HUES6 (cell line): ENCODE data around the gene TXNRD1.

Experiments
- H3K27ac ChIP-seq: 2 replicates; pipeline ENCODE4 v1.7.0; 2013; ENCODE audit warnings: low read depth, mild to moderate bottlenecking, low read length, inconsistent platforms
- H3K27me3 ChIP-seq: 2 replicates; pipeline ENCODE4 v1.6.1; 2013; ENCODE audit warnings: low read length; ENCODE audit not compliant: control insufficient read depth, insufficient read depth
- H3K36me3 ChIP-seq: 2 replicates; pipeline ENCODE4 v1.6.1; 2013; ENCODE audit warnings: low read length; ENCODE audit not compliant: control insufficient read depth, insufficient read depth
- H3K4me1 ChIP-seq: 2 replicates; pipeline ENCODE4 v1.6.1; 2013; ENCODE audit warnings: low read length; ENCODE audit not compliant: control insufficient read depth, insufficient read depth
- H3K4me3 ChIP-seq: 2 replicates; pipeline ENCODE4 v1.5.1; 2013; ENCODE audit warnings: low read depth, low read length
- H3K9ac ChIP-seq: one replicate; pipeline ENCODE4 v1.6.1; 2013; ENCODE audit warnings: mild to moderate bottlenecking, low read length
- H3K9me3 ChIP-seq: 2 replicates; pipeline ENCODE4 v1.6.1; 2013; ENCODE audit warnings: low read depth, low read length; ENCODE audit not compliant: control insufficient read depth, insufficient read depth

TXNRD1 gene

DNA sequence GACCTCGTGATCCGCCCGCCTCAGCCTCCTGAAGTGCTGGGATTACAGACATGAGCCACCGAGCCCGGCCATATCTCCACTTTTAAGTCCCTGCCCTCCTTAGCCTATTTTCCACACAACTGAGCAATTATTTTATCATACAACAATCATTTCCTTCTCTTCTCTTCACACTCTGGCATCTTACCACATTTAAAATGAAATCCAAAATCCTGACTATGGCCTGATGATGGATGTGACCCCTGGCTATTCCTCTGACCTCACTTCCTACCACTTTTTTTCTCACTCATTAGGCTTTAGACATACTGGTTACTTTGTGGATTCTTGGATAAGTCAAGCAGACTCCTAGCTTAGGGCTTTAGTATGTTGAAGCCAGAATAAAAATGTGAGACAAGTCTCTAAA is 66.1 kb downstream of the TXNRD1 start:
- Histone ChIP-seq H3K4me3 (no peak overlapping the region), H3K4me1 (peaks cover 13% of the 10 kb centered on the region), H3K27ac (no peak overlapping the region), H3K9me3 (peaks cover 4% of the 10 kb centered on the region; the same call in 1 of the 2 replicates), H3K9ac (no peak overlapping the region), H3K27me3 (no peaks in the 10 kb centered on the region), H3K36me3 (no peaks in the 10 kb centered on the region)

DNA sequence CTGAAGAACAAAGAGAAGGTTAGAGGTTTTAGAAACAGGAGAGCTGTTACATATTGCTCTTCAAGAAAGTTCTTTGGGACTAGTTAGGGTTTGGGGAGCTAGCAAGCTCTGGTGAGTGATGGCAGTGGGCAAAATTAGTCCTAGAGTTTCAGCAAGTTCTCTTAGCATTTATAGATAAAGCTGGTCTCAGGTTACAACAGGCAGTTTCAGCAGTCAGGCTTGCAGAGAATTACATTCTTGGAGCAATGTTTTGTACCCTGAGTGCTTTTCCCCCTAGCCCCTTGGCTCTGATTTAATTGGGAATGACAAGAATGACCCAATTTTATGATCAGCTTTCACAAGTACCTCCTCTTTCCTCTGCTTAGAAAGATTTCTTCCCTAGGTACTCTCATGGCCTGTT is 66.5 kb downstream of the TXNRD1 start:
- Histone ChIP-seq H3K36me3 (no peaks in the 10 kb centered on the region), H3K9ac (no peak overlapping the region), H3K4me3 (no peak overlapping the region), H3K27me3 (no peaks in the 10 kb centered on the region), H3K27ac (no peak overlapping the region), H3K9me3 (peaks cover 4% of the 10 kb centered on the region; the same call in 1 of the 2 replicates), H3K4me1 (peaks cover 13% of the 10 kb centered on the region)

DNA sequence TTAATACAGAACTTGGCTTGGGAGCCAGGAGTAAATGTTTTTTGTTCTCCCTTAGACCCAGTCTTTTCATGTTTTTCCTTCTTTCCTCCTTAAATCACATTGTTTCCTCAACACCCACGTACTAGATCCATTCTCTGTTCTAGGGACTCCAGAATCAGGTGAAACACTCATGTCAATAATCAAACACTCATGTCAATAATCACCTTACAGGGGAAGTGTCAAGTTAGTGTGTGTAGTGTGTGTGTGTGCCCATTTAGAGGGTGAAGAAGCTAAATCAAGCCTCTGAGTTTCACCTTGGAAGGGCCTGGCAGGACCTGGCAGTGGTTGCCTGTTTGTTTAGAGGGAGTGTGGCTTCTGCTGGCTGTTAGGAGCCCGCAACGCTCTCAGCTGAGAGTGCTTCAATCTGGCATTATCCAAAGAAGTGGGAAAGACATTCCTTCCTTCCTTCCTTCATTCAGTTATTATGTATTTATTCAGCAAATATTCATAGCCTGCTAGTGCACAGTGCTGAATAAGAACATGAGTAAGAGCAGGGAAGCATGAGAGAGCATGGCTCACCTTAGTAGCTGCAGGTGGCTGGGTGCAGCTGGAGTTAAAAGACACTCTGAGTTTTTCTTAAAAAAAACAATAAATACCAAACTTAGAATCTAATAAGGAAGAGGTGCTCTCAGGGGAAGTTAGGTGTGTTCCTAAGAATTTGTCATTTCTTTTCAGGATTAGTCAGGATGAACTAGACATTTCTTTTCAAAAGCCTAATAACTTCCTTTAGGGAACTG is 70.3 kb downstream of the TXNRD1 start:
- Histone ChIP-seq H3K4me1 (peaks cover 22% of the 10 kb centered on the region), H3K36me3 (peaks cover 12% of the 10 kb centered on the region; the same call in 1 of the 2 replicates), H3K27me3 (no peaks in the 10 kb centered on the region), H3K9me3 (peaks cover 2% of the 10 kb centered on the region; the same call in 1 of the 2 replicates), H3K4me3 (peak overlapping the region; percentile 89; the same call in 1 of the 2 replicates), H3K9ac (peak overlapping the region; percentile 94), H3K27ac (peak overlapping the region; percentile 93)

DNA sequence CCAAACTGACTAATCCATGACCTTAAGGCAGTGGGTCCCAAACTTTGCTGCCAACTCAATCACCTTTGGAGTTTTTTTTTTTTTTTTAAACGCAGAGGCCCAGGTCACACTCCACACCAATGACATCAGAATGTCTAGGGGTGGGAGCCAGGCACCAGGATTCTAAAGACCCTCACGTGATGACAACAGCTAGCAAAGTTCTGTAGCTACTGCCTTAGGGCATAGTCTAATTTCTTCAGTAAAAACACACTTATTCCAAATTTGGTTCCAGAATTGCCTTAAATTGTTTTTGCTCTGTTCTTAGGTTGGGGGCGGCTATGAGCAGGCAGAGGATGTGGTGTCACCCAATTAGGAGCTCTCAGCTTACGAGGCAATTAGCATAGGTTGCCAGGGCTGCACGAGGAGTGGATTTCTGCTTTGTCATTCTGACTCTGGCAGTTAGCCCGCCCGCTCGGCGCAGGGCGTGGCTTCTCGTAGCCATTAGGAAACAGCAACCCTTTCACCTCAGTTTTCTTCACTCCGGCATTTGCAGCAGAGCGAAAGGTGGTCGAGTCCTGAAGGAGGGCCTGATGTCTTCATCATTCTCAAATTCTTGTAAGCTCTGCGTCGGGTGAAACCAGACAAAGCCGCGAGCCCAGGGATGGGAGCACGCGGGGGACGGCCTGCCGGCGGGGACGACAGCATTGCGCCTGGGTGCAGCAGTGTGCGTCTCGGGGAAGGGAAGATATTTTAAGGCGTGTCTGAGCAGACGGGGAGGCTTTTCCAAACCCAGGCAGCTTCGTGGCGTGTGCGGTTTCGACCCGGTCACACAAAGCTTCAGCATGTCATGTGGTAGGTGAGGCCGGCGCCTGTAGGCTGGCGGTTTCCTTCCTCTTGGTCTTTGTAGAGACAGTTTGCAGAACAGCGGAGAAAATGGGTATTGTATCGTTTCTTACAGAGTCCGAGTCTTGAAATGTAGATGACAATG is 71.2 kb downstream of the TXNRD1 start:
- Histone ChIP-seq H3K9me3 (peaks cover 2% of the 10 kb centered on the region; the same call in 1 of the 2 replicates), H3K4me1 (peaks cover 23% of the 10 kb centered on the region), H3K4me3 (peak overlapping the region; percentile 89), H3K36me3 (peaks cover 15% of the 10 kb centered on the region; the same call in 1 of the 2 replicates), H3K27ac (peak overlapping the region; percentile 93), H3K9ac (peak overlapping the region; percentile 94), H3K27me3 (no peaks in the 10 kb centered on the region)

DNA sequence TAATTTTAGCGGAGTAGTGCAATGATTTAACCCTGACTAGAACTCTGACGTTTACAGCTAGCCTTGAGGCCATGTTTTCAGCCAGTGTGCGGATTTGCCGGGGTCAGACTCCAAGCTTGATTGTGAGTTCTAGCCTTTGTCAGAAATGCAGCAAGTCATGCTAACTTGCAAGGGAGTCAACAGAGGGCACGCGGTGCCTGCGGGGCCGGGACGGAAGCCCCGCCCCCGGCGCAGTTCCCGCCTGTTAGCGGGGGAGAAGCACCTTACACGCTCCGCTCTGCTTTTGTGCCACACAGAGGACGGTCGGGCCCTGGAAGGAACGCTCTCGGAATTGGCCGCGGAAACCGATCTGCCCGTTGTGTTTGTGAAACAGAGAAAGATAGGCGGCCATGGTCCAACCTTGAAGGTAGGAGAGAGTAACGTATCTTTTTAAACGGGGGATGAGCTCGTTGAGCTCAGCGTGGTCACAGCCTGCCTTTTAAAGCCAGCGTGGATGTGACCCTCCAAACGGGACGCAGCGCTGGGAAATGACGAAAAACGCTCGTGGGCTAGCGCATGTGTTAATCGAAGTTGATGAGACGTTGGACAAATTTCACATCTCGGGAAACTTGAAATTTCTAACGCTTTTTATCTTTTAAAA is 73.2 kb downstream of the TXNRD1 start:
- H3K9ac ChIP-seq = peak overlapping the region; percentile 94
- H3K9me3 ChIP-seq = no peaks in the 10 kb centered on the region
- no peaks in the 10 kb centered on the region for H3K27me3 ChIP-seq
- H3K4me1 ChIP-seq = peaks cover 34% of the 10 kb centered on the region
- H3K27ac ChIP-seq = peak overlapping the region; percentile 5
- peaks cover 32% of the 10 kb centered on the region; the same call in 1 of the 2 replicates for H3K36me3 ChIP-seq
- peak overlapping the region; percentile 89 for H3K4me3 ChIP-seq

DNA sequence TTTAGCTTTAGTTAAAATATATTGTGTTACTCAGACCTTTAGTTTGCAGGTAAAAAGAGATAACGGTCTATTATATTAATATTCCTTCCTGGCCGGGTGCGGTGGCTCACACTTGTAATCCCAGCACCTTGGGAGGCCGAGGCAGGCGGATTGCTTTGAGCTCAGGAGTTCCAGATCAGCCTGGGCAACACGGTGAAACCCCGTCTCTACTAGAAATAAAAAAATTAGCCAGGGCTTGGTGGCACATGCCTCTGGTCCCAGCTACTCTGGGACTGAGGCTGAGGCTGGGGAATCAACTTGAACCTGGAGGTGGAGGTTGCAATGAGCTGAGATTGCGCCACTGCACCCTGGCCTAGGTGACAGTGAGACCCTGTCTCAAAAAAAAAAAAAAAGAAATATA is 74.7 kb downstream of the TXNRD1 start:
- H3K4me3 ChIP-seq = no peak overlapping the region
- peaks cover 44% of the 10 kb centered on the region for H3K36me3 ChIP-seq
- H3K27me3 ChIP-seq = no peaks in the 10 kb centered on the region
- no peak overlapping the region for H3K27ac ChIP-seq
- H3K4me1 ChIP-seq = peaks cover 34% of the 10 kb centered on the region
- H3K9me3 ChIP-seq = no peaks in the 10 kb centered on the region
- no peak overlapping the region for H3K9ac ChIP-seq

DNA sequence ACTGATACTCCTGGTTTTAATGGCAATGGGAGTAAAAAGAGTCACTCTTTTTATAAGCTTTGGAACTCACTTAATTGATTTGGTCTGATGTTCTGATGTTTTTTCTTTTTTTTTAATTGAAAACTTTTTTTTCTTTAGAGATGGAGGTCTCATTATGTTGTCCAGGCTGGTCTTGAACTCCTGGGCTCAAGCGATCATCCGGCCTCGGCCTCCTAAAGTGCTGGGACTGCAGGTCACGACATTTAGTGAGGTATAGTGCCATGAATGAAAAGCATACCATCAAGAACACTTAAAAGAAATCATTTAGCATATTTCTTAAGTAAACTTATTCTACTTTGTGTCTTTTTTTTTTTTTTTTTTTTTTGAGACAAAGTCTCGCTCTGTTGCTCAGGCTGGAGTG is 75.3 kb downstream of the TXNRD1 start:
- H3K9me3 ChIP-seq = no peaks in the 10 kb centered on the region
- H3K4me3 ChIP-seq = no peak overlapping the region
- peaks cover 49% of the 10 kb centered on the region for H3K36me3 ChIP-seq
- H3K4me1 ChIP-seq = peaks cover 32% of the 10 kb centered on the region
- no peaks in the 10 kb centered on the region for H3K27me3 ChIP-seq
- H3K9ac ChIP-seq = no peak overlapping the region
- H3K27ac ChIP-seq = no peak overlapping the region

DNA sequence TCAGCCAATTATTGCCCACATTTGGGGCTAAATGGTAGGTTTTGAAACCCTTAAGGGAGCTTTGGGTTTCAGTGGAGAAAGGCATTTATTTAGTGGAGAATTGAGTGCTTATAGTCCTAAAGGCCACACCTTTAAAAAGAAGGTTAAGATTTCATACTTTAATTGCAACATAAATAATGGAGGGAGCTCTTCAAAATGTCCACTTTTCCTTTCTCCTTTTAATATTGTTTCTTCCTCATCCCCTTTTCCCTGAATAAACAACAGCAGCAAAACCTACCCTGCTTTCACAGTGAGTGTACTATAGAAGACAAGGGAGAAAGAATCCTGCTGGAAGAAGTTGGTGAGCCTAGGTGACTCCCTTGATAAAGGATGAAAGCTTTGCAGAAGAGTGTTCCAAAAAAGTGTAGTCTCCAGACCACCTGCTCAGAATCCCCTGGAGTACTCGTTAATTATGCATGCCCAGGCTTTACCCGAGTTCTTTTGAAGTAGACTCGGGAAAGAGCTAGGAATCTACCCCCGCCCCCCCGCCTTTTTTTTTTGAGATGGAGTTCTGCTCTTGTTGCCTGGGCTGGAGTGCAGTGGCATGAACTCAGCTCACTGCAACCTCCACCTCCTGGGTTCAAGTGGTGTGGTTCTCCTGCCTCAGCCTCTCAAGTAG is 76.4 kb downstream of the TXNRD1 start:
- Histone ChIP-seq H3K4me3 (peak overlapping the region; percentile 0; the same call in 1 of the 2 replicates), H3K9me3 (no peaks in the 10 kb centered on the region), H3K27me3 (no peaks in the 10 kb centered on the region), H3K9ac (no peak overlapping the region), H3K27ac (no peak overlapping the region; the same call in 1 of the 2 replicates), H3K36me3 (peaks cover 59% of the 10 kb centered on the region), H3K4me1 (peaks cover 25% of the 10 kb centered on the region)

DNA sequence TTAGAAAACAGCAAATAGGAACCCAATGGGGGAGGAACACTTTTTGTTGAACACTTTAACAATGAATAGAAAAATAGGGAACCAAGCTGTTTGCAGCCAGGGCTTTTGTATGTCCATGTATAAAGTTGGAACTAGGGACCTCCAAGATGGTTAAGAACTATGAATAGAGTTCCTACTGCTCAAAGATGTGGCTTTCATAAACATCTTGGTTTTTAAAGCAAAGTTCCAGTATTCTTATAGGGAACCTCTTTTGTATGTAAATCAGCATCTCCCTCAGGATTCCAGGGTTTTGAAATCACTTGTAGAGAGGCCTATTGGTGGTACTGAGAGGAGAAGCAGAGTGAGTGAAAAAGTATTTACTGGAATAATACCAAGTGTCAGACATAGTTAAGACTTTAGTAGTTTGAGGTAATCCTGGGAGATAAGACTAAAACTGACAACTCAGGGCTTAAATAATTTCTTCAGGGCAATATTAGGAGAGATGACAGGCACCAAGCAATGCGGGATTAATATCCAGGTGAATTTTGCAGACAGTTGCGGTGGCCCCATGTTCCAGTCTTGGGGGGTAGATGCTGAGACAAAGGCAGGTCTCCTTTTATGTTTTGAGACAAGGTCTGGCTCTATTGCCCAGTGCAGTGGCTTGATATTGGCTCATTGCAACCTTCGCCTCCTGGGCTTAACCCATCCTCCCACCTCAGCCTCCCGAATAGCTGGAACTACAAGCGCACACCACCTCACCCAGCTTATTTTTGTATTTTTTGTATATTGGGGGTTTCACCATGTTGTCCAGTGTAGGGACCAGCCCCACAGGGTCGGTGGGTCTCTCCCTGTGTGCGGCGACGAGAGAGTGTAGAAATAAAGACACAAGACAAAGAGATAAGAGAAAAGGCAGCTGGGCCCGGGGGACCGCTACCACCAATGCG is 77.6 kb downstream of the TXNRD1 start:
- Histone ChIP-seq H3K4me3 (no peak overlapping the region), H3K36me3 (peaks cover 68% of the 10 kb centered on the region), H3K9me3 (no peaks in the 10 kb centered on the region), H3K4me1 (peaks cover 25% of the 10 kb centered on the region), H3K27me3 (no peaks in the 10 kb centered on the region), H3K27ac (no peak overlapping the region), H3K9ac (no peak overlapping the region)
